Endothelial cell of coronary artery (primary cell): ENCODE data around the gene DNAJC5G. TPM values are rescaled to one million over a fixed set of nuclear protein-coding genes. Genes with fewer than 3 reads are reported as not detected.

Experiments used
- total RNA-seq: library from RNA; depleted of rRNA; stranded (reverse); fragments of >200 nt; gene quantifications from 2 replicates; pipeline ENCODE4 v1.2.3, GENCODE V29; 2014

Gene DNAJC5G, protein sequence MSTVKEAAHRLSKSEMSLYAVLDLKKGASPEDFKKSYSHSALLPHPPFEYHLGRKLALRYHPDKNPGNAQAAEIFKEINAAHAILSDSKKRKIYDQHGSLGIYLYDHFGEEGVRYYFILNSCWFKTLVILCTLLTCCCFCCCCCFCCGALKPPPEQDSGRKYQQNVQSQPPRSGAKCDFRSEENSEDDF
- total RNA-seq: not detected in 2 replicates

DNA sequence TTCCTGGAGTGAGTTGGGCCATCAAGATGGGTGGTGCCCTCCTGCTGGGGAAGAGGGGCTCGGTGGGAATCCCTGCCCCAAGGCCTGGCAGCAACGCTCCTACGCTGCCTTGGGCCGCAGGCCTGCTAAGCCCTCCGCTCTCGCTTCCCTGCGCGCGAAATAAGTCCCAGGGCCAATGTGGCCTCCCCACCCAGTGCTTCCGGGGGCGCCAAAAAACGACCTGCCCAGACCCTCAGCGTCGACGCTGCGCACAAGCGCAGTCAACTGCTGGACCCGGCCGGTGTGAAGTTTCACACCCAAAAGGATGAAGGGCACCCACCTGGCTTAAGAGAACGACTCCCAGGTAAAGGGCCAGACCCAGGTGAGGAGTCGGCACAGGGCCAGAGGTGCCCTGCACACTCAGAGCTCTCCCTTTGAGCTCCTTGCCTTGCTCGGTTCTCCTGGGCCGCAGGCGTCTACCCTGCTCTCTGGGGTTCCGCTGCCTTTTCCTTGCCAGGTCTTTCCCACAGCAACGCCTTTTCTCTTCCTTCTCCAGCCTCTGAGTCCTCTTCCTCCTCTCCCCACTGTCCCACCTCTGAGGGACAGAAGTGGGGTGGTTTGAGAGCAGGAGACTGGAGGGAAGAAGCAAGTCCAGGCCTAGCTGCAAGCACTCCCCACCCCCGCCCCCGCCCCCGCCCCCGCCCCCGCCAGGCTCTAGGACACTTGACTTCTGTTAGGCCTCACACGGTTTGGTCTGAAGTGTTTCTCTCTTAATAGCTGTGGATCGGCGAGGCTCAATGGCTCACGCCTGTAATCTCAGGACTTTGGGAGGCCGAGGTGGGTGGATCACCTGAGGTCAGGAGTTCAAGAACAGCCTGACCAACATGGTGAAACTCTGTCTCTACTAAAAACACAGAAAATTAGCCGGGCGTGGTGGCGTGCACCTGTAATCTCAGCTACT lies at the start of gene DNAJC5G:
Gene DNAJC5G, plus strand, starts transcription at position 223 of the 940 bp plus-strand sequence. CDS start 1,296 bp downstream, outside the sequence.

GRCh38 chr2:27262379-27263286 lies 12.6 kb upstream of the DNAJC5G start, which contains the start of gene SLC30A3:
Gene SLC30A3, minus strand, starts transcription at chr2:27263047. Its CDS starts 141 bp downstream, at chr2:27262906.

DNA sequence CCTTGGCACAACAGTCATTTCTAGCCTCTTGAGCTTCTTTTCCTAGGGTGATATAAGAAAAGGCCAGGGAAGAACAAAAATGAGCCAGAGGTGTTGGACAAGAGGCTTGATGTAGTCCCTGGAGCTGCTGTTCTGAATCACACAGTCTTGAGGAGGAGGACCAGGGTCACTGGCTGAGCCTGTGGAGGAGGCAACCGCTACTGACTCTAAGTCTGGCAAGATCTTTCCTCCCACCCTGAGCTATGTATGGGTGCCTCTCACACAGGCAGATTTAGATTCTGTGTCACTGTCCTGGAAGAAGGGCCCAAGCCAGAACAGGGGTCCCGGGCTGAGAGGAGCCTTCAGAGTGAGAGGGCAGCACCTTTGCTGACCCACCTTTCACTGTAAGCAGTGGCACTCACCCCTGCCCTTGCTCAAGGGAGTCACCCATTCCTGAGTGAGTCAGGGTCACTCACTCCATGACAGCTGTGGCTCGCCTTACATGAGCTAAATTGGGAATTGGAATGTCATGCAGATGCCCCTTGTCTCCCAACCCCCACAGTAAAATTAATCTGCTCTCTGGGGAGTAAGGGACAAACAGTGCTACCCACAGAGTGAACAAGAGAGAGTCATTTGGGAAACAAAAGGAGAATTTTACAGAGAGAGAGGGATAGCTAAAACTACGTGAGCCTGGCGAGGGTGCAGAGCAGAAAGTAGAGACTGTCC lies 6.8 kb downstream of the DNAJC5G start, which contains the start of gene TRIM54:
Gene TRIM54, plus strand, starts transcription at position 575 of the 705 bp plus-strand sequence. CDS start 303 bp downstream, outside the sequence.

DNA sequence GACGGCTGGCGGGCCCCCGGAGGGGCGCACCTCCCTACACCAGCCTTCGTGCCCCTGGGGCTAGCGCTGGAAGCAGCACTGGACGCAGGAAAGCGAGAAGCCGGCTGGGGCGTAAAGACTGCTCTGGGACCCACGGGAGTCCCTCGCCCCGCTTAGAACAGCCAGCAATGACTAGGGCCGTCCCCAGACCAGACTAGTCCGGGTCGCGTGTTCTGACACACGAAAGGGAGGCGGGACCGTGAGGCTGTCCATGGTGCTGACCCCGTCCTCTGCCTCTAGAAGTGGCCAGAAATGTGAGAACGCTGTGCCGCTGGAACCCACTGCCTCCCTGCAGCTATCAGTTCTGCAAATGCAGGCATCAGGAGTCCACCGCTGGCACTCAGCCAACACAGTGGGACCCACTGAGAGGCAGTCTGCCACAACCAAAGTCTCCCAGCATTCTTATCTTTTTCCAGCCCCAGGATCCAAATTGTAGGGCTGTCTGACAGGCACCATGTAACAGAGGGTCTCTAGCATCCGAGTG lies 33.2 kb downstream of the DNAJC5G start, which contains the start of gene UCN:
Gene UCN, minus strand, starts transcription at position 87 of the 523 bp plus-strand sequence. CDS start 550 bp downstream, outside the sequence.

DNA sequence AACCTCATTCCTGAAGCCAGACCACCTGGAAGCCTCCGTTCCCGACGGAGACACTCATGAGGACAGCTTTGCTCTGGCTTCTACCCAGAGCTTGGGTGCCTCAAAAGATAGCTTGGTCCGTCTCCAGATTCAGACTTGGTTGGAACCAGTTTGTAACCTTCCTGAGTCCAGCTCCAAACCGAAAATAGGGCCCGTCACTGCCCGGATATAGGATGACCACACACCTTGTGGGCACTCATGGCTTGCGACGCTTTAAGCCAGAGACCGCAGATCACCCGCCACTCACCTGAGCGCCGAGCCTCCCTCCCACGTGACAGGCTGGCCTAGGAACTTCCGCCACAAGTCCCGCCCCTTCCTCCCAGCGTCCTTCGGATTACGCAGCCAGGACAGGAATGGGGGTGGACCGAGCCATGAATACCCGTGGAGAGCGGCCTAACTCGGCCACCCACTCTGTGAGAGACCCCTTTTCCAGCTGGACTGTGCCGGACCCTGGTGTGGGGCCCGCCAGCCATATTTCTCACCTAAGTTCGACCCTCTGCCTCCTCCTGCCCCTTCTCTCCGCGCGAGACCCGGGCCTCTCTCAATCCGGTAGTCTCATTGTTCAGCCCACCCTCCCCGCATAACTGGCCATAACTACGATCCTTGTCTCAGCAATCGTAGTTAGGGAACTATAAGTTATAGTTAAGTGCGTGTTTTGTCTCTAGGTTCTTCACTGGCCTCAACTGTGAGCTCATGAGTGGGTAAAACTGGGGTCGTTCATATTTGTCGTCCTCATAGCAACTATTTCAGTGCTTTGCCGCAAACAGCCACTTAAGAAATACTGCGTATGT lies 47.7 kb downstream of the DNAJC5G start, which contains the start of gene MPV17:
Gene MPV17, minus strand, starts transcription at position 332 of the 830 bp plus-strand sequence. CDS start 580 bp downstream, outside the sequence.

Other genes with a start within 250 kb of the DNAJC5G start
- 18.4 and 27.4 TPM in 2 replicates for gene TMEM214, start 242.5 kb upstream of the DNAJC5G start, total RNA-seq
- 12.3 and 17.1 TPM in 2 replicates for gene AGBL5, start 223.8 kb upstream of the DNAJC5G start, total RNA-seq
- gene OST4, start 203.8 kb upstream of the DNAJC5G start, total RNA-seq: 410 and 546 TPM in 2 replicates
- gene EMILIN1, start 196.8 kb upstream of the DNAJC5G start, total RNA-seq: 0.90 and 11.1 TPM in 2 replicates
- 1.2 and 2.0 TPM in 2 replicates for gene KHK, start 188.7 kb upstream of the DNAJC5G start, total RNA-seq
- gene CGREF1, start 156.3 kb upstream of the DNAJC5G start, total RNA-seq: 1.2 and 4.3 TPM in 2 replicates
- gene ABHD1, start 151.6 kb upstream of the DNAJC5G start, total RNA-seq: under 0.01 TPM in 1 of 2 replicates, not detected in the other
- gene PREB, start 140.8 kb upstream of the DNAJC5G start, total RNA-seq: 44.8 and 50.9 TPM in 2 replicates
- not detected in 2 replicates for gene PRR30, start 136.0 kb upstream of the DNAJC5G start, total RNA-seq
- gene TCF23, start 126.4 kb upstream of the DNAJC5G start, total RNA-seq: not detected in 2 replicates
- gene ATRAID, start 63.4 kb upstream of the DNAJC5G start, total RNA-seq: 94.9 and 128 TPM in 2 replicates
- gene SLC5A6, start 63.2 kb upstream of the DNAJC5G start, total RNA-seq: 19.7 and 27.9 TPM in 2 replicates
- 46.6 and 50.3 TPM in 2 replicates for gene CAD, start 58.1 kb upstream of the DNAJC5G start, total RNA-seq
- gene SLC30A3, start 12.4 kb upstream of the DNAJC5G start, total RNA-seq: not detected in 2 replicates
- gene TRIM54, start 7.0 kb downstream of the DNAJC5G start, total RNA-seq: not detected in 2 replicates
- gene UCN, start 33.0 kb downstream of the DNAJC5G start, total RNA-seq: 0.09 and 0.19 TPM in 2 replicates
- 28.9 and 40.7 TPM in 2 replicates for gene MPV17, start 47.7 kb downstream of the DNAJC5G start, total RNA-seq
- 23.6 and 23.8 TPM in 2 replicates for gene GTF3C2, start 81.3 kb downstream of the DNAJC5G start, total RNA-seq
- gene EIF2B4, start 94.9 kb downstream of the DNAJC5G start, total RNA-seq: 38.6 and 38.8 TPM in 2 replicates
- 106 and 114 TPM in 2 replicates for gene SNX17, start 95.2 kb downstream of the DNAJC5G start, total RNA-seq
- 6.2 and 7.6 TPM in 2 replicates for gene ZNF513, start 105.3 kb downstream of the DNAJC5G start, total RNA-seq
- 139 and 157 TPM in 2 replicates for gene PPM1G, start 134.2 kb downstream of the DNAJC5G start, total RNA-seq
- gene NRBP1, start 153.2 kb downstream of the DNAJC5G start, total RNA-seq: 107 and 112 TPM in 2 replicates
- gene KRTCAP3, start 166.9 kb downstream of the DNAJC5G start, total RNA-seq: not detected in 2 replicates
- gene IFT172, start 214.3 kb downstream of the DNAJC5G start, total RNA-seq: 26.2 and 28.0 TPM in 2 replicates
- 30.1 and 31.8 TPM in 2 replicates for gene FNDC4, start 219.8 kb downstream of the DNAJC5G start, total RNA-seq
- 6.7 and 9.3 TPM in 2 replicates for gene GCKR, start 221.4 kb downstream of the DNAJC5G start, total RNA-seq